MM.1S (cell line): ENCODE results near the gene LMO7.

Source experiments
- DNase-seq: peaks from one replicate; pipeline ENCODE4 v3.0.0-alpha.2; 2015
- H2AFZ ChIP-seq: fragments of 300-600 bp; sonication (generic); 2 replicates; pipeline ENCODE4 v1.6.0; 2016; ENCODE audit warnings: antibody characterized with exemption, low read length
- H3F3A ChIP-seq: fragments of 300-600 bp; sonication (generic); 2 replicates; pipeline ENCODE4 v1.6.1; 2016; ENCODE audit warnings: mild to moderate bottlenecking, antibody characterized with exemption, low read length, moderate library complexity, mixed read lengths; ENCODE audit not compliant: insufficient read depth
- H3K27ac ChIP-seq: fragments of 300-600 bp; sonication (generic); 2 replicates; pipeline ENCODE4 v1.5.1; 2016; ENCODE audit warnings: mild to moderate bottlenecking, low read length
- H3K27me3 ChIP-seq: fragments of 300-600 bp; sonication (generic); replicated peaks from 2 replicates; pipeline ENCODE4 v1.6.0; 2016; ENCODE audit warnings: low read length; ENCODE audit not compliant: insufficient read depth
- H3K36me3 ChIP-seq: fragments of 300-600 bp; sonication (generic); replicated peaks from 2 replicates; pipeline ENCODE4 v1.6.1; 2016; ENCODE audit warnings: mild to moderate bottlenecking, low read length, mixed read lengths; ENCODE audit not compliant: insufficient read depth
- H3K4me1 ChIP-seq: fragments of 300-600 bp; sonication (generic); 2 replicates; pipeline ENCODE4 v1.6.1; 2016; ENCODE audit warnings: low read length, mixed read lengths
- H3K4me2 ChIP-seq: fragments of 300-600 bp; sonication (generic); 2 replicates; pipeline ENCODE4 v1.6.0; 2016; ENCODE audit warnings: low read depth, low read length
- H3K4me3 ChIP-seq: fragments of 300-600 bp; sonication (generic); 2 replicates; pipeline ENCODE4 v1.5.1; 2016; ENCODE audit warnings: low read length, mixed read lengths
- H3K79me2 ChIP-seq: fragments of 300-600 bp; sonication (generic); 2 replicates; pipeline ENCODE4 v1.6.1; 2016; ENCODE audit warnings: mixed run types, low read length, mixed read lengths
- H3K9ac ChIP-seq: fragments of 300-600 bp; sonication (generic); 2 replicates; pipeline ENCODE4 v1.6.1; 2016; ENCODE audit warnings: low read length, mixed read lengths
- H3K9me2 ChIP-seq: fragments of 300-600 bp; sonication (generic); replicated peaks from 2 replicates; pipeline ENCODE4 v1.6.1; 2016; ENCODE audit warnings: mild to moderate bottlenecking, low read length, mixed read lengths; ENCODE audit not compliant: insufficient read depth
- H3K9me3 ChIP-seq: fragments of 300-600 bp; sonication (generic); replicated peaks from 2 replicates; pipeline ENCODE4 v1.6.1; 2016; ENCODE audit warnings: mild to moderate bottlenecking, low read length, mixed read lengths; ENCODE audit not compliant: insufficient read depth
- H4K20me1 ChIP-seq: fragments of 300-600 bp; sonication (generic); 2 replicates; pipeline ENCODE4 v1.6.1; 2016; ENCODE audit warnings: mild to moderate bottlenecking, low read length, moderate library complexity, mixed read lengths; ENCODE audit not compliant: insufficient read depth
- CTCF ChIP-seq: fragments of 300-600 bp; sonication (generic); IDR thresholded peaks from 2 replicates; pipeline ENCODE4 v1.5.1; 2016; ENCODE audit warnings: antibody characterized with exemption, low read length, mixed read lengths
- EZH2 ChIP-seq: fragments of 300-600 bp; sonication (generic); optimal IDR thresholded peaks from 2 replicates; pipeline ENCODE3; 2017; ENCODE audit warnings: low read depth, mild to moderate bottlenecking, antibody characterized with exemption, low read length, mixed read lengths
- EZH2phosphoT487 ChIP-seq: fragments of 300-600 bp; sonication (generic); IDR thresholded peaks from 2 replicates; pipeline ENCODE4 v1.6.1; 2018; ENCODE audit warnings: antibody characterized with exemption, low read length

The LMO7 gene

GRCh38 chr13:75749407-75749806, 113.3 kb downstream of the LMO7 start:
- no peaks in the 10 kb centered on the region for H4K20me1 ChIP-seq
- H3F3A ChIP-seq, result no peaks in the 10 kb centered on the region
- H2AFZ ChIP-seq, result no peak overlapping the region
- H3K27me3 ChIP-seq, result no peaks in the 10 kb centered on the region
- no peaks in the 10 kb centered on the region for H3K4me1 ChIP-seq
- H3K4me2 ChIP-seq, result no peak overlapping the region
- no peaks in the 10 kb centered on the region for H3K9me2 ChIP-seq
- H3K9me3 ChIP-seq, result no peaks in the 10 kb centered on the region
- H3K9ac ChIP-seq, result no peak overlapping the region
- H3K79me2 ChIP-seq, result no peaks in the 10 kb centered on the region
- H3K36me3 ChIP-seq, result no peaks in the 10 kb centered on the region
- no peak overlapping the region for H3K4me3 ChIP-seq
- TF ChIP-seq EZH2phosphoT487 (no peak), CTCF (no peak), EZH2 (no peak)
- no peak for DNase-seq
- no peak overlapping the region for H3K27ac ChIP-seq

DNA sequence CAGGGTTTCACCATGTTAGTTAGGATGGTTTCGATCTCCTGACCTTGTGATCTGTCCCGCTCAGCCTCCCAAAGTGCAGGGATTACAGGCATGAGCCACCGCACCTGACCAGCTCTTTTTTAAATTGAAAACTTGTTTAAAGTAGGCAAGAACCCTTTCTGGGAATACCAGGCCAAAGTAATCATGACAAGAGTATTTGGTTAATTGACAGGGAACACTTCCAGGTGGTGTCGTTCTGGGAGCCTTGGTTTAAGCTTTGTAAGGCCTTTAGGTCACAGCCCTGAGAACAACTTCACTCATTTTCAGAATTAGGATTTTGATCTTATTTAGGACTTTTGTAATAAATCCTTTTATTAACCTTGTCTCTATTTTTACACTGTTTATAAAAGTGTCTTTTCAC, 115.2 kb downstream of the LMO7 start:
- no peak for DNase-seq
- H3K79me2 ChIP-seq, result no peaks in the 10 kb centered on the region
- H3K9me3 ChIP-seq, result no peaks in the 10 kb centered on the region
- no peak overlapping the region for H3K4me3 ChIP-seq
- H3K27me3 ChIP-seq, result no peaks in the 10 kb centered on the region
- H3K27ac ChIP-seq, result no peak overlapping the region
- H3K9ac ChIP-seq, result no peak overlapping the region
- TF ChIP-seq EZH2phosphoT487 (no peak), EZH2 (no peak), CTCF (no peak)
- H2AFZ ChIP-seq, result no peak overlapping the region
- H4K20me1 ChIP-seq, result no peaks in the 10 kb centered on the region
- H3K4me2 ChIP-seq, result no peak overlapping the region
- no peaks in the 10 kb centered on the region for H3K36me3 ChIP-seq
- H3K9me2 ChIP-seq, result no peaks in the 10 kb centered on the region
- H3K4me1 ChIP-seq, result no peaks in the 10 kb centered on the region
- H3F3A ChIP-seq, result no peaks in the 10 kb centered on the region

- H3K79me2 ChIP-seq, result no peaks in the 10 kb centered on the region
- no peak overlapping the region for H3K9ac ChIP-seq
- TF ChIP-seq CTCF (no peak), EZH2phosphoT487 (no peak), EZH2 (no peak)
- H3K36me3 ChIP-seq, result no peaks in the 10 kb centered on the region
- no peak overlapping the region for H3K27ac ChIP-seq
- H3K4me1 ChIP-seq, result no peaks in the 10 kb centered on the region
- no peaks in the 10 kb centered on the region for H3K9me3 ChIP-seq
- H2AFZ ChIP-seq, result no peak overlapping the region
- H3K27me3 ChIP-seq, result no peaks in the 10 kb centered on the region
- no peaks in the 10 kb centered on the region for H4K20me1 ChIP-seq
- no peaks in the 10 kb centered on the region for H3F3A ChIP-seq
- no peaks in the 10 kb centered on the region for H3K9me2 ChIP-seq
- H3K4me2 ChIP-seq, result no peak overlapping the region
- DNase-seq, result no peak
- H3K4me3 ChIP-seq, result no peak overlapping the region
These were observed 116.7 kb downstream of the LMO7 start for GRCh38 chr13:75752826-75753225.
